Transverse colon (tissue), 4 donors: ENCODE data around the gene ASB14. TPM values are rescaled to one million over a fixed set of nuclear protein-coding genes. Genes with fewer than 3 reads are reported as not detected.

ENCODE experiments used
- DNase-seq: peaks from one replicate; pipeline ENCODE4 v3.0.0-alpha.2; 2019
- H3K27ac ChIP-seq, 4 donors: fragments of 200-600 bp; sonication (generic); 2 replicates each; pipeline ENCODE4 v1.5.1; 2016 to 2018; ENCODE audit warnings: inconsistent platforms in 4 of 4
- H3K27me3 ChIP-seq: fragments of 200-600 bp; sonication (generic); 2 replicates; pipeline ENCODE4 v1.5.1; 2017; ENCODE audit warnings: inconsistent platforms
- H3K36me3 ChIP-seq, 4 donors: fragments of 200-600 bp; sonication (generic); 2 replicates each; pipeline ENCODE4 v1.5.1; 2017 to 2019; ENCODE audit warnings: inconsistent platforms in 4 of 4
- H3K4me1 ChIP-seq, 4 donors: fragments of 200-600 bp; sonication (generic); 2 replicates each; pipeline ENCODE4 v1.5.1; 2017 to 2020; ENCODE audit warnings: inconsistent platforms in 4 of 4
- H3K4me3 ChIP-seq, 4 donors: fragments of 200-600 bp; sonication (generic); 1 replicate in 1 of 4; 2 replicates in 3 of 4; pipeline versions ENCODE4 v1.5.1 to v1.6.1; 2017 to 2019; ENCODE audit warnings: inconsistent platforms in 4 of 4
- H3K9me3 ChIP-seq, 2 donors: fragments of 200-600 bp; sonication (generic); 2 replicates each; pipeline ENCODE4 v1.5.1; 2017 to 2019; ENCODE audit warnings: inconsistent platforms in 2 of 2
- CTCF ChIP-seq, 5 experiments: fragments of 200-600 bp in 3 of 5; fragments of 450-650 bp in 2 of 5; sonication (generic) in 3 of 5; IDR thresholded peaks; 1 replicate in 2 of 5; 2 replicates in 3 of 5; pipeline ENCODE4 v1.5.1; 2016 to 2017; ENCODE audit warnings: antibody characterized with exemption in 5 of 5, inconsistent platforms in 3 of 5, mild to moderate bottlenecking in 2 of 5, moderate library complexity in 1 of 5
- EP300 ChIP-seq: sonication (generic); formaldehyde crosslinking; IDR thresholded peaks from one replicate; pipeline ENCODE4 v1.6.1; 2017; ENCODE audit warnings: antibody characterized with exemption, low read depth
- POLR2A ChIP-seq: fragments of 450-650 bp; IDR thresholded peaks from one replicate; pipeline ENCODE4 v1.6.1; 2016; ENCODE audit warnings: antibody characterized with exemption, mild to moderate bottlenecking, moderate library complexity
- POLR2AphosphoS5 ChIP-seq, 3 donors: sonication (generic); formaldehyde crosslinking; IDR thresholded peaks; one replicate each; pipeline ENCODE4 v1.6.1; 2016; ENCODE audit warnings: antibody characterized with exemption in 3 of 3
- WGBS, 2 donors: methylation state at CpG; one replicate each; pipeline ENCODE4 v1.1.5; 2018; ENCODE audit warnings: low coverage in 1 of 2; 5-methylcytosine and 5-hydroxymethylcytosine counted together
- in situ Hi-C, 4 donors: fragments of 200-750 bp; cut with MboI; loops; one replicate each; pipeline versions ENCODE4 v1.15.0 to v1.15.1; 2017; ENCODE audit warnings: low sequenced_read_pairs in 3 of 4, low pct_ligation_motif_present in 1 of 4, low pct_unique_long_range_greater_than_20kb in 1 of 4
- intact Hi-C: fragments of 100-400 bp; cut with DNase I; formaldehyde crosslinking; loops from one replicate; pipeline ENCODE4 v1.15.1; 2023; ENCODE audit warnings: low total_unique reads
- total RNA-seq, 4 donors: library from RNA; depleted of rRNA; stranded (reverse); fragments of >200 nt; gene quantifications; one replicate each; pipeline ENCODE4 v1.1.0, GENCODE V29; 2016

ASB14 gene
- total RNA-seq, 4 donors from 2014 or later = not detected

GRCh38 chr3:57261119-57261518 lies 31.4 kb downstream of the ASB14 start:
- Histone ChIP-seq H3K4me3 (no peak overlapping the region), H3K27me3 (no peaks in the 10 kb centered on the region), H3K4me1 (no peaks in the 10 kb centered on the region), H3K9me3 (no peaks in the 10 kb centered on the region), H3K36me3 (peaks cover 0 to 77% (median 35%) of the 10 kb centered on the region in 4 donors), H3K27ac (no peak overlapping the region)
- intact Hi-C loops (loop anchor here (10.0 kb wide), 1 partner anchor 1284 kb away; no protein-coding TSS in a partner anchor), in situ Hi-C loops (no loop called here)
- WGBS, 2 donors = 95 to 100% methylated on average over 1 to 4 of the region's 4 CpGs
- DNase-seq = no peak
- TF ChIP-seq POLR2AphosphoS5 (IDR thresholded peaks at IDR 0.05) (no peak), CTCF (IDR thresholded peaks at IDR 0.05) (no peak), POLR2A (no peak), EP300 (no peak)

- Histone ChIP-seq H3K27ac (no peak overlapping the region), H3K27me3 (no peaks in the 10 kb centered on the region), H3K9me3 (no peaks in the 10 kb centered on the region), H3K4me3 (no peak overlapping the region), H3K36me3 (peaks cover 0 to 54% (median 23%) of the 10 kb centered on the region in 4 donors), H3K4me1 (no peaks in the 10 kb centered on the region)
- TF ChIP-seq EP300 (no peak), POLR2A (no peak)
- in situ Hi-C loops (no loop called here), intact Hi-C loops (no loop called here)
- no peak for DNase-seq
Measured at GRCh38 chr3:57257678-57258077, 34.8 kb downstream of the ASB14 start.

GRCh38 chr3:57256844-57257243 lies 35.6 kb downstream of the ASB14 start:
- intact Hi-C loops = no loop called here
- in situ Hi-C loops = no loop called here
- Histone ChIP-seq H3K9me3 (no peaks in the 10 kb centered on the region), H3K27me3 (no peaks in the 10 kb centered on the region), H3K4me3 (no peak overlapping the region), H3K36me3 (peaks cover 0 to 57% (median 21%) of the 10 kb centered on the region in 4 donors), H3K27ac (no peak overlapping the region), H3K4me1 (no peaks in the 10 kb centered on the region)
- TF ChIP-seq CTCF (IDR thresholded peaks at IDR 0.05) (no peak), POLR2AphosphoS5 (IDR thresholded peaks at IDR 0.05) (no peak), POLR2A (no peak), EP300 (no peak)
- no peak for DNase-seq
- WGBS, 2 donors = 86 to 95% methylated on average over 2 to 3 of the region's 3 CpGs

- Histone ChIP-seq H3K4me1 (no peaks in the 10 kb centered on the region), H3K9me3 (no peaks in the 10 kb centered on the region), H3K4me3 (no peak overlapping the region), H3K27ac (no peak overlapping the region), H3K27me3 (no peaks in the 10 kb centered on the region), H3K36me3 (peaks cover 0 to 36% (median 18%) of the 10 kb centered on the region in 4 donors)
- no peak for DNase-seq
- 42 to 76% methylated on average over 1 of the region's 1 CpG for WGBS, 2 donors
- TF ChIP-seq CTCF (IDR thresholded peaks at IDR 0.05) (no peak), EP300 (no peak), POLR2AphosphoS5 (IDR thresholded peaks at IDR 0.05) (no peak), POLR2A (no peak)
- intact Hi-C loops (no loop called here), in situ Hi-C loops (no loop called here)
Measured at GRCh38 chr3:57252404-57252803, 40.1 kb downstream of the ASB14 start.

GRCh38 chr3:57244946-57245345 lies 47.5 kb downstream of the ASB14 start:
- H3K36me3 ChIP-seq = peaks cover 0 to 75% (median 22%) of the 10 kb centered on the region in 4 donors
- no peaks in the 10 kb centered on the region for H3K4me1 ChIP-seq
- no peak overlapping the region for H3K4me3 ChIP-seq
- H3K27ac ChIP-seq = no peak overlapping the region
- TF ChIP-seq POLR2A (no peak), EP300 (no peak), POLR2AphosphoS5 (IDR thresholded peaks at IDR 0.05) (no peak), CTCF (IDR thresholded peaks at IDR 0.05) (no peak)
- no peak for DNase-seq
- no peaks in the 10 kb centered on the region for H3K9me3 ChIP-seq
- H3K27me3 ChIP-seq = no peaks in the 10 kb centered on the region
- in situ Hi-C loops (no loop called here), intact Hi-C loops (no loop called here)
- WGBS, 2 donors = 79 to 90% methylated on average over 2 of the region's 2 CpGs
